K562 (cell line): ENCODE measurements around the gene POT1. TPM values are rescaled to one million over a fixed set of nuclear protein-coding genes. Genes with fewer than 3 reads are reported as not detected.

ENCODE experiments used
- ATAC-seq: fragments of 200-7000 bp; cut with Tn5 transposase; 3 replicates; pipeline ENCODE4 v1.9.1; 2020; ENCODE audit warnings: moderate library complexity
- BruUV-seq: library from RNA; stranded (reverse); fragments of 400-500 nt; replicated peaks from 2 replicates; lab custom pipeline; 2021; lab: Mats Ljungman, UMichigan
- CTCF ChIA-PET: fragments of 300-600 bp; formaldehyde crosslinking; extraction: SDS; loops from one replicate; lab custom pipeline; 2021; ENCODE audit warnings: low intra/inter-chr PET ratio; lab: Yijun Ruan, JAX
- POLR2A ChIA-PET: fragments of 300-600, 350-650 bp; sonication (Branson Sonifier 250); formaldehyde crosslinking; extraction: SDS; loops from one replicate; lab custom pipeline; 2021; ENCODE audit warnings: antibody characterized with exemption, inconsistent platforms; lab: Yijun Ruan, JAX
- DNase-seq, 4 experiments: peaks; one replicate each; pipeline versions ENCODE4 v3.0.0 to v3.0.0-alpha.2; 2011 to 2018; ENCODE audit warnings: low spot score in 3 of 4, mixed read lengths in 3 of 4; ENCODE audit errors: extremely low read depth in 1 of 4
- FAIRE-seq: peaks from 2 replicates; lab custom pipeline; 2011; peaks lifted over from hg19 to GRCh38; lab: Jason Lieb, UNC
- H2AFZ ChIP-seq: 2 replicates; pipeline ENCODE4 v1.6.0; 2011; ENCODE audit warnings: low read depth, low read length, control low read depth, inconsistent platforms
- H3K27ac ChIP-seq: fragments of 200-600 bp; 3 replicates; pipeline ENCODE4 v1.8.0; 2011; ENCODE audit warnings: low read depth, mild to moderate bottlenecking, control low read depth, inconsistent platforms, low read length, moderate library complexity, mixed read lengths; ENCODE audit errors: extremely low read depth
- H3K27me3 ChIP-seq, 2 experiments: fragments of 300-600 bp in 1 of 2; 2 replicates in 1 of 2; 3 replicates in 1 of 2; pipeline versions ENCODE4 v1.6.0 to v1.8.0; 2011; ENCODE audit warnings: inconsistent platforms in 2 of 2, low read length in 2 of 2, mild to moderate bottlenecking in 1 of 2, mixed read lengths in 1 of 2, moderate library complexity in 1 of 2; ENCODE audit not compliant: control insufficient read depth in 2 of 2, insufficient read depth in 2 of 2
- H3K36me3 ChIP-seq: fragments of 300-600 bp; 3 replicates; pipeline ENCODE4 v1.8.0; 2011; ENCODE audit warnings: mild to moderate bottlenecking, low read length, inconsistent platforms; ENCODE audit not compliant: control insufficient read depth, insufficient read depth
- H3K4me1 ChIP-seq, 2 experiments: fragments of 200-600 bp in 1 of 2; replicated peaks in 1 of 2; 2 replicates in 1 of 2; 3 replicates in 1 of 2; pipeline versions ENCODE4 v1.5.1 to v1.8.0; 2011; ENCODE audit warnings: inconsistent platforms in 2 of 2, low read length in 2 of 2, mild to moderate bottlenecking in 1 of 2, mixed read lengths in 1 of 2, moderate library complexity in 1 of 2; ENCODE audit not compliant: control insufficient read depth in 2 of 2, insufficient read depth in 2 of 2
- H3K4me2 ChIP-seq: 2 replicates; pipeline ENCODE4 v1.6.1; 2011; ENCODE audit warnings: low read length, control low read depth, inconsistent platforms, mixed read lengths; ENCODE audit not compliant: insufficient read depth
- H3K4me3 ChIP-seq: fragments of 200-600 bp; sonication (generic), shearing (Covaris generic); 2 replicates; pipeline ENCODE4 v1.5.1; 2016; ENCODE audit warnings: control low read depth, inconsistent platforms
- H3K79me2 ChIP-seq: fragments of 200-600 bp; 3 replicates; pipeline ENCODE4 v1.8.0; 2011; ENCODE audit warnings: low read length, inconsistent platforms; ENCODE audit not compliant: control insufficient read depth, insufficient read depth
- H3K9ac ChIP-seq, 2 experiments: 2 replicates each; pipeline versions ENCODE4 v1.6.0 to v1.6.1; 2011; ENCODE audit warnings: low read depth in 2 of 2, low read length in 2 of 2, control low read depth in 1 of 2, inconsistent platforms in 1 of 2, mild to moderate bottlenecking in 1 of 2, mixed read lengths in 1 of 2; ENCODE audit not compliant: insufficient read depth in 1 of 2
- H3K9me1 ChIP-seq: one replicate; pipeline ENCODE4 v1.6.0; 2011; ENCODE audit warnings: inconsistent platforms, mild to moderate bottlenecking, low read length, moderate library complexity; ENCODE audit not compliant: control insufficient read depth, insufficient read depth
- H3K9me3 ChIP-seq: replicated peaks from 2 replicates; pipeline ENCODE4 v1.5.1; 2011; ENCODE audit warnings: low read depth, low read length, inconsistent platforms; ENCODE audit not compliant: control insufficient read depth, insufficient read depth
- H4K20me1 ChIP-seq: replicated peaks from 2 replicates; pipeline ENCODE4 v1.6.1; 2011; ENCODE audit warnings: low read length, inconsistent platforms, mixed read lengths; ENCODE audit not compliant: control insufficient read depth, insufficient read depth
- ATF1 ChIP-seq, 2 experiments: fragments of 450-650 bp in 1 of 2; IDR thresholded peaks; 2 replicates each; pipeline ENCODE4 v1.6.1; 2016; ENCODE audit warnings: missing compliant biosample characterization in 1 of 2, missing genetic modification characterization in 1 of 2
- ETS1 ChIP-seq: conservative IDR thresholded peaks from 2 replicates; pipeline ENCODE4 v1.6.1; 2011; ENCODE audit warnings: low read depth, mild to moderate bottlenecking, low read length; ENCODE audit not compliant: control insufficient read depth
- MTA1 ChIP-seq: fragments of 450-650 bp; IDR thresholded peaks from 2 replicates; pipeline ENCODE4 v1.6.1; 2017; ENCODE audit warnings: borderline replicate concordance
- PBX2 ChIP-seq, 2 experiments: IDR thresholded peaks in 1 of 2; conservative IDR thresholded peaks in 1 of 2; 2 replicates each; pipeline ENCODE4 v1.6.1; 2016; ENCODE audit warnings: low read depth in 2 of 2, mild to moderate bottlenecking in 1 of 2, missing compliant biosample characterization in 1 of 2, missing genetic modification characterization in 1 of 2, moderate library complexity in 1 of 2
- TSHZ1 ChIP-seq: fragments of 250-450 bp; sonication (Bioruptor Pico); IDR thresholded peaks from 2 replicates; pipeline ENCODE4 v1.4.0; 2020; ENCODE audit warnings: mild to moderate bottlenecking, moderate library complexity
- U2AF1 ChIP-seq: fragments of 200-400 bp; formaldehyde crosslinking; optimal IDR thresholded peaks from 2 replicates; pipeline ENCODE3; 2017; ENCODE audit warnings: mild to moderate bottlenecking, low read depth, low read length, moderate library complexity
- ZKSCAN3 ChIP-seq: fragments of 250-450 bp; sonication (Bioruptor Pico); IDR thresholded peaks from 2 replicates; pipeline ENCODE4 v1.4.0; 2020
- ZNF143 ChIP-seq: sonication (generic); formaldehyde crosslinking; IDR thresholded peaks from 2 replicates; pipeline ENCODE4 v1.9.0; 2022; ENCODE audit warnings: mild to moderate bottlenecking, missing genetic modification reagents
- ZNF707 ChIP-seq: fragments of 250-450 bp; sonication (Bioruptor Pico); conservative IDR thresholded peaks from 2 replicates; pipeline ENCODE4 v1.8.0; 2022; ENCODE audit warnings: inconsistent platforms, mild to moderate bottlenecking, moderate library complexity
- WGBS: fragments of 100-300 bp; shearing (Covaris generic); methylation state at CpG from one replicate; pipeline ENCODE4 v1.1.6; 2016; ENCODE audit warnings: low coverage, mixed read lengths; ENCODE audit not compliant: insufficient coverage; ENCODE audit errors: missing lambda C conversion rate; 5-methylcytosine and 5-hydroxymethylcytosine counted together
- in situ Hi-C: fragments of 300-500 bp; cut with MboI; formaldehyde crosslinking; loops from 4 replicates; pipeline ENCODE4 v1.15.0; 2018; ENCODE audit warnings: inconsistent platforms, mixed read lengths
- intact Hi-C: fragments of 100-400 bp; cut with micrococcal nuclease; formaldehyde crosslinking; loops from 2 replicates; pipeline ENCODE4 v1.14.2; 2022
- polyA plus RNA-seq, 8 experiments: library from polyadenylated mRNA; depleted of rRNA in 4 of 8; stranded (reverse) in 5 of 8; unstranded in 3 of 8; fragments of >200 nt; fragmentation: Nextera tagmentation in 2 of 8; fragmentation: Illumina TruSeq in 1 of 8; extraction: Ambion mirVana in 2 of 8; extraction: Trizol in 1 of 8; gene quantifications; 2 replicates each; pipeline versions ENCODE4 v1.2.1 to v1.2.3, GENCODE V29; 2011 to 2014; ENCODE audit warnings: inconsistent platforms in 1 of 8, missing spikeins in 1 of 8
- total RNA-seq, 7 experiments: library from RNA; depleted of rRNA in 6 of 7; stranded (reverse); fragments of >200 nt in 6 of 7; fragmentation: Illumina TruSeq in 2 of 7; extraction: Trizol in 2 of 7; gene quantifications; 2 replicates each; pipeline versions ENCODE4 v1.2.1 to v1.2.3, GENCODE V29; 2011 to 2021; ENCODE audit warnings: low replicate concordance in 1 of 7
- TF ChIP-seq, protein P1 (sequence below): fragments of 200-800 bp; sonication (Bioruptor generic); IDR thresholded peaks from 2 replicates; pipeline ENCODE4 v1.6.1; 2017; ENCODE audit warnings: missing genetic modification characterization, missing compliant biosample characterization

Gene POT1
- total and polyA plus RNA-seq, 9 of the 15 experiments (the other 6 are each of a cell fraction or from before 2014, with no cell fraction given), result 37.9 to 140 (median 63.6) TPM

GRCh38 chr7:124808206-124808605 lies 121.4 kb downstream of the POT1 start:
- under 1% methylated on average over 5 of the region's 5 CpGs for WGBS
- FAIRE-seq, result no peak
- TF ChIP-seq ETS1, result no peak
- no peak for TF ChIP-seq PBX2 (CRISPR knock-in tag; IDR thresholded peaks at IDR 0.05; ENCODE audit: low read depth)
- no peak for TF ChIP-seq PBX2 (tag; conservative IDR thresholded peaks at IDR 0.05; ENCODE audit: low read depth)
- no peak for TF ChIP-seq ATF1 (CRISPR knock-in tag; IDR thresholded peaks at IDR 0.05)
- TF ChIP-seq ATF1 (tag; IDR thresholded peaks at IDR 0.05), result no peak
- no peak for TF ChIP-seq TSHZ1 (CRISPR knock-in tag)
- TF ChIP-seq U2AF1, result no peak
- no peak for TF ChIP-seq ZKSCAN3 (CRISPR knock-in tag)
- TF ChIP-seq ZNF143 (CRISPR knock-in tag), result no peak
- TF ChIP-seq MTA1, result no peak
- TF ChIP-seq ZNF707, result no peak
- TF ChIP-seq, protein P1, sequence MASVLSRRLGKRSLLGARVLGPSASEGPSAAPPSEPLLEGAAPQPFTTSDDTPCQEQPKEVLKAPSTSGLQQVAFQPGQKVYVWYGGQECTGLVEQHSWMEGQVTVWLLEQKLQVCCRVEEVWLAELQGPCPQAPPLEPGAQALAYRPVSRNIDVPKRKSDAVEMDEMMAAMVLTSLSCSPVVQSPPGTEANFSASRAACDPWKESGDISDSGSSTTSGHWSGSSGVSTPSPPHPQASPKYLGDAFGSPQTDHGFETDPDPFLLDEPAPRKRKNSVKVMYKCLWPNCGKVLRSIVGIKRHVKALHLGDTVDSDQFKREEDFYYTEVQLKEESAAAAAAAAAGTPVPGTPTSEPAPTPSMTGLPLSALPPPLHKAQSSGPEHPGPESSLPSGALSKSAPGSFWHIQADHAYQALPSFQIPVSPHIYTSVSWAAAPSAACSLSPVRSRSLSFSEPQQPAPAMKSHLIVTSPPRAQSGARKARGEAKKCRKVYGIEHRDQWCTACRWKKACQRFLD, result no peak

More at GRCh38 chr7:124808206-124808605, 121.4 kb downstream of the POT1 start:
- Histone ChIP-seq H4K20me1 (no peaks in the 10 kb centered on the region), H3K36me3 (no peaks in the 10 kb centered on the region), H3K4me3 (no peak overlapping the region), H2AFZ (no peak overlapping the region), H3K27ac (no peak overlapping the region), H3K27me3 (no peaks in the 10 kb centered on the region), H3K9me1 (no peaks in the 10 kb centered on the region), H3K4me2 (no peak overlapping the region), H3K9ac (no peak overlapping the region), H3K9me3 (no peaks in the 10 kb centered on the region), H3K4me1 (no peaks in the 10 kb centered on the region), H3K79me2 (no peaks in the 10 kb centered on the region)
- ATAC-seq, result no peak
- ChIA-PET POLR2A (interaction anchor here (0.5 to 0.6 kb wide), 2 partner anchors 15 to 60 kb away, joined by 3 read pairs; no protein-coding TSS in a partner anchor), CTCF (no interaction called here)
- intact Hi-C loops (no loop called here), in situ Hi-C loops (no loop called here)
- BruUV-seq, result no TSS peak
- DNase-seq, result no peak
